Hindlimb muscle (tissue), 1 donor: ENCODE data around the gene ATG14. TPM values are rescaled to one million over a fixed set of nuclear protein-coding genes. Genes with fewer than 3 reads are reported as not detected.
"Not testable (repeated sequence)": the region's sequence is repeated elsewhere in the genome, so short reads cannot be mapped to it uniquely, and the experiment has no call there.

Experiments
- DNase-seq: peaks from one replicate; pipeline ENCODE4 v3.0.0-alpha.2; 2013
- polyA plus RNA-seq: library from polyadenylated mRNA; unstranded; fragments of 120-200 nt; gene quantifications from one replicate; pipeline ENCODE4 v1.2.1, GENCODE V29; 2013; ENCODE audit not compliant: insufficient read length

ATG14 gene, protein sequence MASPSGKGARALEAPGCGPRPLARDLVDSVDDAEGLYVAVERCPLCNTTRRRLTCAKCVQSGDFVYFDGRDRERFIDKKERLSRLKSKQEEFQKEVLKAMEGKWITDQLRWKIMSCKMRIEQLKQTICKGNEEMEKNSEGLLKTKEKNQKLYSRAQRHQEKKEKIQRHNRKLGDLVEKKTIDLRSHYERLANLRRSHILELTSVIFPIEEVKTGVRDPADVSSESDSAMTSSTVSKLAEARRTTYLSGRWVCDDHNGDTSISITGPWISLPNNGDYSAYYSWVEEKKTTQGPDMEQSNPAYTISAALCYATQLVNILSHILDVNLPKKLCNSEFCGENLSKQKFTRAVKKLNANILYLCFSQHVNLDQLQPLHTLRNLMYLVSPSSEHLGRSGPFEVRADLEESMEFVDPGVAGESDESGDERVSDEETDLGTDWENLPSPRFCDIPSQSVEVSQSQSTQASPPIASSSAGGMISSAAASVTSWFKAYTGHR
- 18.1 TPM for polyA plus RNA-seq

- peak; percentile 90 for DNase-seq
Observed at GRCh38 chr14:55411426-55412389, at the start of gene ATG14. Gene ATG14, minus strand, starts transcription at chr14:55411830. Its CDS starts 8 bp downstream, at chr14:55411822.

DNA sequence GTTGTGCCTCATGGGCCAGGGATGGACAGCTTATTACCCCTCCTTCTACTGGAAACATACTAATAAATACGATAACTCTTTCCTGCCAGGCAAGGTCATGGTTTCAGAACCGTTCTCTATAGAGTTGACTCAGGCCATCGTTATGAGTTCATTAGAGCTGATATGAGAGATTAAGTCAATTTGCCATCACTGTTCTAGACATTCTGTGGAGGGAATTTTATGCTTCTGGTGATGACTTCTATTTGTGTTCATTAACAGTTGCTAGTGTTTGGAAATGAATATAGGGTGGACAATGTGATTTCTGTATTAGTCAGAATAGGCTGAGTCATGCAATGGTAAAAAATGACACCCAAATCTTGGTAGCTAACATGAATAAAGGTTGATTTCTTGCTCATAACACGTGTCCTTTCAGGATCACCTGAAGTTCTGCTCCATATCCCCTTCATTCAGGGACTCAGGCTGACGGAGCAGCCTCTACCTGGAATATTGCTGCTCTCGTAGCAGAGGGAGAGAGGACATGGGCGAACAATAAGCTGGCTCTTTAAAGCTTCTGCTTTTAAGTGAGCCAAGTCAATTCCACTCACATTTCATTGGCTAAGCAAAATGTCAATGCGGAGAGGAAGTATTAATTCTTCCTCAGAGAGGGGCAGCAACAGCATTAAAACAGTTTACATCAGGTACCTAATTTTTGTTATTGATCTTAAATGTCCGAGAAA is 47.3 kb upstream of the ATG14 start:
- DNase-seq: no peak

GRCh38 chr14:55457496-55457895 is 45.9 kb upstream of the ATG14 start:
- no peak for DNase-seq

DNA sequence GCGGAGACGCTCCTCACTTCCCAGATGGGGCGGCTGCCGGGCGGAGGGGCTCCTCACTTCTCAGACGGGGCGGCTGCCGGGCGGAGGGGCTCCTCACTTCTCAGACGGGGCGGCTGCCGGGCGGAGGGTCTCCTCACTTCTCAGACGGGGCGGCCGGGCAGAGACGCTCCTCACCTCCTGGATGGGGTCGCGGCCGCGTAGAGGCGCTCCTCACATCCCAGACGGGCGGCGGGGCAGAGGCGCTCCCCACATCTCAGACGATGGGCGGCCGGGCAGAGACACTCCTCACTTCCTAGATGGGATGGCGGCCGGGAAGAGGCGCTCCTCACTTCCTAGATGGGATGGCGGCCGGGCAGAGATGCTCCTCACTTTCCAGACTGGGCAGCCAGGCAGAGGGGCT is 44.8 kb upstream of the ATG14 start:
- DNase-seq: not testable (repeated sequence)

DNA sequence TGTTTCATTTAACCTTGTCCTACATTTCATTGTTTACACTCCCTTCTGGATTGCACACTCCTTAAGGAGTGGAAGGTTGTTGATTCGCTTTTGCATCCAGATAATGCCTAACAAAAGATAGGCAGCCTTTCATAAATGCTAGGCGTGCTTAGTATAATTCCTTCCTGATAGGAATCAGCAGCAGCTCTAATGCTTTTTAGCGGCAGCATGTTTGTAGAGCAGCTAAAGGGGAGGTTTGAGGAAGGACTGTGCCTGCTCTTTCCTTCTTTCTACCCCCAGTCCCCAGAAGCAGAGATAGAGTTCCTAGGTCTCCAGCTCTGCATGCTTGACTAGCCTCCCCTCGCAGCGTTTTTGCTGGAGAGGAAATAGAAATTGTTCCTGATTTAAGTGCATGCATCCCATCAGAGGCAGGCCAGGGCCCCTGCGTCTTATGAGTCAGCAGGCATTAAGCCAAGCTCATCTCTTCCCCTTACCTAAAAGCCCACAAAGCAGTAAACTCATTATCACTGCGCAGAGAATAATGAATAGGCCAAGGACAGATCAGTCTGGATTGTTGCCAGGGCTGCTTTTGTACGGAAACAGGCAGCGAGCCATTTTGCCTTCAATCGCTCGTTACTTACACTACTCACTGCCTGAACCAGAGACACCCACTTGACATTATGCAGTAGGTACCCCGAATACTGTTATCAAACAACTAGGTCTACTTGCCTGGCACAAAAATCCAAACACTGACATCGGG is 42.8 kb upstream of the ATG14 start:
- DNase-seq: peak; percentile 51

DNA sequence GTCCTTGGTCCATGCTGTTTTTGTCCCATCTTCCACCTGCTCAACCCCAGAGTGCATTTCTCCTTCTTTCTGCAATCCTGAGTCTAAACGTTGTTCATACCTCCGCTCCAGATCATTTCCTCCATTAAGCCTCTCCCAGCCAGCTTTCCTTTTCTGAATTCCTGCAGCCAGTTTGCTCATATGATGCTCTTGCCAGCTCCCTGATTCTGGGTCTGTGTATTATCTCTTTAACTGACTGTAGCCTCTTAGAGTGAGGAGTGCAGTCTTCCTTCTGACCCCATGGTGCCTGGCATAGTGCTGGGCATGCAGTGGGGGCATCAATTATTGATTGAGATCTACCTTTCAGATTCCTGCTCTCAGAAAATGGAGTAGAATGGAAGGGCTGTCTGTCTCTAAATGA is 40.3 kb upstream of the ATG14 start:
- no peak for DNase-seq

DNA sequence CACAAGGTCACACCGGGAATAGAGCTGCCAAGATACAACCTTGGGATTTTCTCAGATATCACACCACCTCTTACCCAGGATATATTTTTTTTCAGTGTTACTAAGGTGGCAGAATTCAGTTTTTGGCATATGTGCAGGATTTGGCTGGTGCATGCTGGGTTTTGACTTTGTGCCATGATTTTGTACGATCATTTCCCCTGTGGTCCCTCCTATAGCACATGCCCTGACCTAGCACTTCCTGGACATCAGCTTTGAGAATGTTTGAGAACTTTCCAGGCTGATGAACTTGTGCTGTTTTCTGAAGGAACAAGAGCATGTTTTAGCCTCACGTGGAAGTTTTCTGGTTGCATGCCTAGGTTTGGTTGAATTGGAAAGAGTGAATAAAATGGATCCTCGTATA is 39.8 kb upstream of the ATG14 start:
- no peak for DNase-seq

DNA sequence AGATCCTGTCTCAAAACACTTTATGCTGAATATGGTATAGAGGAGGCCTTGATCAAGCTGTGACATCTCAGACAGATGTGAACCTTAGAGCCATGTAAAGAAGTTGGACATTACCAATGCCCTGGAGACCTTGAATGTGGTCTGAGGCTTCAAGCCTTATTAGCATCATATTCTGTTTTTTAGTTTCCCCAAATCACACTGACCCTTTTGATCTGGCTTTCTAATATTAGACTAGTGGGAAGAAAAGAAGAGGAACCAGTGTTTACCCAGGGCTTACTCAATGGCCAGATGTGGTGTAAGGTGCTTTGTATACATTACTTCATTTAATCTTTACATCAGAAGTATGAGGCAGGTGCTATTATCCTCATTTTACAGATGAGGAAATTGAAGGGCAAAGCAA is 39.4 kb upstream of the ATG14 start:
- no peak for DNase-seq

GRCh38 chr14:55450539-55450938 is 38.9 kb upstream of the ATG14 start:
- no peak for DNase-seq

- no peak for DNase-seq
Observed at GRCh38 chr14:55450124-55450523, 38.5 kb upstream of the ATG14 start.

- DNase-seq: no peak
Observed at GRCh38 chr14:55449116-55449515, 37.5 kb upstream of the ATG14 start.

DNA sequence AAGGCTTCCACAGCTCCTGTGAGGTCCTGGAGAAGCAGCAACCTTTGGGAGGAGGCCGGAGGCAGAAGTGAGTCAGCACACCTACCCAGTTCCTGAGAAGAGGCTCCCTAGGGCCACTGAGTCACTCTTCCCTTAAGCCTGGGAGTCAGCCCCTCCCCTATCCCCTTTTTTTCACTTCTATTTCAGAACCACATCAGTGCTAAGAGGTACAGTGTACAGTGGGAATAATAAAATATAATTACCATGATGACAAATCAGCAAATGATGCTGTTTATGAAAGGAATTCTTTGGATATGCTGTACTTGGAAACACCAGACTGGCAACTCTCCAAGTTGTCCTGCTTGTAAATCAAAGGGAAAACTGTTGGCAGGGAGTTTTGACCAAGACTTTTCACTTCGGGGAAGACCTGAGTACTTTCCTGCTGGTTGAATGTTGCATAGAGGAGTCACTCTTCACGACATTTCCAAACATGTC is 36.5 kb upstream of the ATG14 start:
- DNase-seq: no peak

DNA sequence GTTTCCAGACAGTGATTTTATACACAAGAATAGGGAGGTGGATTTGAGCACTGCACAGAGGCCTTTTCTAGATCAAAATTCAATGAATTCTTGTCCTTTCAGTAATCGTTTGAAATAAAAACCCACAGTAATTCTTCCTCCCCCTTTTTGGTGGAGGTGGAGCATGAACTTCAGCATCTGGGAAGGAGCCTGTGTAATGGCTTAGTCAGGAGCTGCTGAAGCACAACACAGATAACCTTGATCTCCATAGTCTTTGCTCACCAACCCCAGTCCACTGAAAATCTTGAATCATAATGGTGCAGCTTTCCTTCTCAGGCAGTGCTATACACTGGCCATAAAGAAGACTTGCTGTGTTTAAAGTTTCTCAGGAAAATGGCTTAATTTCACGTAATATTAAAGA is 35.2 kb upstream of the ATG14 start:
- no peak for DNase-seq

DNA sequence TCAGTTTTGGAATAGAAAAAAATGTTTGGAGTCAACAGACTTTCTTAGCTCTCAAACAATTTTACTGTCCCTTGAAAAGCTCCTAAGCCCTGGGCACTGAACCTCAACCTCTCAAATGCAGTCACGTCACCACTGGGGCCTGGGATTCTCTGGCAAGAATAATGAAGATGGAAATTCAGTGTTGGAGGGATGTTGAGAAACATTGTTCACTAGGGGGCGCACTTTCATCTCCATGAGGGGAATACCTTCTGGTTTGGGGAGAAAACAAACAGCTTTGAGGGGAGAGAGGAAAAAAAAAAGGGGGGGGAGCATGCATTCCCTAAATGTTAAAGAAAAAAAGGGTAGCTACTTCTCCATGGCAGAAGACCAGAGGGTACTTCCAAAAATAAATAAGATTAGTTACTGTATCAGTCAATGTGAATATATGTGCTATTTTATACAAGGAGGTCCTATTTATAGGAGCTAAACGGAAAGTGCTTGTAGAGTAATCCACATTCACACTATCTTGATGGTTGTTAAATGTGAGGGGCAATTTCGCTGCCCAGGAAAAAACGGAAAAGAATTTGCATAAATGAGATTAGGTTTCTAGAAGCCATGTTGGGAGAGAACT is 34.6 kb upstream of the ATG14 start:
- peak; percentile 47 for DNase-seq

DNA sequence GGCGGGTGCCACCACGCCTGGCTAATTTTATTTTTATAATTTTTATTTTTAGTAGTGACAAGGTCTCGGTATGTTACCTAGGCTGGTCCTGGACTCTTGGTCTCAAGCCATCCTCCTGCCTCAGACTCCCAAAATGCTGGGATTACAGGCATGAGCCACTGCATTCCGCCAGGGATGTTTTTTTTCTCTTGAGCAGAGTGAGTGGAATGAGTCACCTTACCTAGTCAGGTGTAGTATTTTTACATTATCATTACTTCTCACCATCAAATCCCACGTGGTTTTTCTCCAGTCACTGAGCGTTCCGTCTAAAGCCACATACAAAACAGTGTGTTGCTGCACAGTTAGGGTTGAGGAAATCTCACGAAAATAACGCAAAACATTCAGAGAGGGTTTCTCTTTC is 29.7 kb upstream of the ATG14 start:
- no peak for DNase-seq

- no peak for DNase-seq
Observed at GRCh38 chr14:55440385-55440784, 28.8 kb upstream of the ATG14 start, which contains the start of gene TBPL2. Gene TBPL2, minus strand, starts transcription at chr14:55440616. Its CDS starts 167 bp downstream, at chr14:55440449.

GRCh38 chr14:55438066-55438683 is 26.5 kb upstream of the ATG14 start:
- DNase-seq: no peak

DNA sequence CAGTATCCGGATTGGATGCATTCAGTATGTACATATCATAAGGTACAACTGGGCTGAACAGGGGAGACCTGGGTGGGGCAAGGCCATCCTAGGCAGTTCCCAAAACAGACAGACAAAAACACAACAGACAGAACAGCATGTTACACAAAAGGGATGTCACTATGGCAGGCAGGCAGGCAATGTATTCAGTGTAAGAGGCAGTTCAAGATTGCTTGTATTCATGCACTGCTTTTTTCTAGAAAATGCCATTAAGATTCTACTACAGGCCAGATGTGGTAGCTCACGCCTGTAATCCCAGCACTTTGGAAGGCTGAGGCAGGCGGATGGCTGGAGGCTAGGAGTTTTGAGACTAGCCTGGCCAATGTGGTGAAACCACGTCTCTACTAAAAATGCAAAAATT is 25.3 kb upstream of the ATG14 start:
- DNase-seq: no peak

- DNase-seq: no peak
Observed at GRCh38 chr14:55436519-55436918, 24.9 kb upstream of the ATG14 start.

GRCh38 chr14:55434805-55435174 is 23.2 kb upstream of the ATG14 start:
- DNase-seq: no peak
